Erythroblast (primary cell): ENCODE measurements around the gene SLC12A2.

Experiments
- GATA1 ChIP-seq: IDR thresholded peaks from 2 replicates; pipeline ENCODE4 v1.6.1; 2011; ENCODE audit warnings: low read depth, mild to moderate bottlenecking, control low read depth, low read length, moderate library complexity
- POLR2A ChIP-seq: IDR thresholded peaks from 2 replicates; pipeline ENCODE4 v1.6.1; 2011; ENCODE audit warnings: mild to moderate bottlenecking, low read length

- TF ChIP-seq POLR2A (no peak), GATA1 (no peak)
These were observed 40.4 kb downstream of the SLC12A2 start for GRCh38 chr5:128123936-128124335.
